SK-N-SH (cell line): ENCODE results near the gene CASZ1. TPM values are rescaled to one million over a fixed set of nuclear protein-coding genes. Genes with fewer than 3 reads are reported as not detected.

Experiments used
- CTCF ChIA-PET: fragments of 300-600, 350-600 bp; formaldehyde crosslinking; extraction: SDS; loops from one replicate; lab custom pipeline; 2021; lab: Yijun Ruan, JAX
- POLR2A ChIA-PET: fragments of 350-600 bp; sonication (Branson Sonifier 250); formaldehyde crosslinking; extraction: SDS; loops from one replicate; lab custom pipeline; 2020; ENCODE audit warnings: antibody characterized with exemption, inconsistent platforms; lab: Yijun Ruan, JAX
- DNase-seq: peaks from one replicate; pipeline ENCODE4 v3.0.0; 2012
- H2AFZ ChIP-seq: fragments of 200-600 bp; sonication (generic); 2 replicates; pipeline ENCODE4 v1.8.1; 2016; ENCODE audit warnings: antibody characterized with exemption, mild to moderate bottlenecking, low read depth
- H3F3A ChIP-seq: fragments of 200-600 bp; sonication (generic); replicated peaks from 2 replicates; pipeline ENCODE3; 2016; ENCODE audit warnings: antibody characterized with exemption, mild to moderate bottlenecking; ENCODE audit not compliant: insufficient read depth
- H3K27ac ChIP-seq, 2 experiments: fragments of 200-500 bp in 1 of 2; fragments of 200-600 bp in 1 of 2; sonication (Bioruptor generic) in 1 of 2; sonication (generic), shearing (Covaris generic) in 1 of 2; 2 replicates each; pipeline versions ENCODE4 v1.5.1 to v1.6.1; 2014 to 2016; ENCODE audit warnings: low read depth in 2 of 2, inconsistent platforms in 1 of 2, low read length in 1 of 2, mild to moderate bottlenecking in 1 of 2, mixed read lengths in 1 of 2
- H3K27me3 ChIP-seq: fragments of 200-600 bp; sonication (generic), shearing (Covaris generic); 2 replicates; pipeline ENCODE4 v1.6.1; 2016; ENCODE audit warnings: mixed run types; ENCODE audit not compliant: insufficient read depth
- H3K36me3 ChIP-seq, 2 experiments: fragments of 200-500 bp in 1 of 2; fragments of 200-600 bp in 1 of 2; sonication (Bioruptor generic) in 1 of 2; sonication (generic) in 1 of 2; replicated peaks in 1 of 2; 2 replicates each; pipeline versions ENCODE3 to v1.5.1; 2014 to 2016; ENCODE audit warnings: low read length in 1 of 2, mild to moderate bottlenecking in 1 of 2; ENCODE audit not compliant: insufficient read depth in 2 of 2, control insufficient read depth in 1 of 2
- H3K4me1 ChIP-seq, 2 experiments: fragments of 200-500 bp in 1 of 2; fragments of 200-600 bp in 1 of 2; sonication (Bioruptor generic) in 1 of 2; sonication (generic), shearing (Covaris generic) in 1 of 2; 2 replicates each; pipeline versions ENCODE4 v1.5.1 to v1.6.1; 2014 to 2016; ENCODE audit warnings: low read depth in 1 of 2, low read length in 1 of 2, mixed run types in 1 of 2; ENCODE audit not compliant: insufficient read depth in 2 of 2, control insufficient read depth in 1 of 2
- H3K4me2 ChIP-seq: fragments of 200-600 bp; sonication (generic), shearing (Covaris generic); 2 replicates; pipeline ENCODE4 v1.6.1; 2017; ENCODE audit warnings: mixed run types
- H3K4me3 ChIP-seq, 2 experiments: fragments of 200-500 bp in 1 of 2; fragments of 200-600 bp in 1 of 2; sonication (Bioruptor generic) in 1 of 2; sonication (generic), shearing (Covaris generic) in 1 of 2; 2 replicates each; pipeline versions ENCODE4 v1.5.1 to v1.8.1; 2014 to 2016; ENCODE audit warnings: low read depth in 2 of 2, inconsistent platforms in 1 of 2, low read length in 1 of 2, mild to moderate bottlenecking in 1 of 2, mixed read lengths in 1 of 2, moderate library complexity in 1 of 2
- H3K79me2 ChIP-seq: fragments of 200-600 bp; sonication (generic); 2 replicates; pipeline ENCODE4 v1.8.1; 2017; ENCODE audit warnings: mild to moderate bottlenecking; ENCODE audit not compliant: insufficient read depth
- H3K9ac ChIP-seq: fragments of 200-600 bp; sonication (generic); 2 replicates; pipeline ENCODE4 v1.6.1; 2017; ENCODE audit warnings: mixed run types
- H3K9me2 ChIP-seq: fragments of 200-600 bp; sonication (generic); 2 replicates; pipeline ENCODE4 v1.6.1; 2017; ENCODE audit warnings: mixed run types
- H3K9me3 ChIP-seq: fragments of 200-600 bp; sonication (generic); 2 replicates; pipeline ENCODE4 v1.6.1; 2017; ENCODE audit warnings: mixed run types, mild to moderate bottlenecking, moderate library complexity
- H4K20me1 ChIP-seq: fragments of 200-600 bp; sonication (generic); 2 replicates; pipeline ENCODE4 v1.6.1; 2017; ENCODE audit warnings: mild to moderate bottlenecking, mixed run types; ENCODE audit not compliant: insufficient read depth
- CTCF ChIP-seq: fragments of 200-600 bp; sonication (generic); IDR thresholded peaks from 2 replicates; pipeline ENCODE4 v1.6.1; 2017; ENCODE audit warnings: antibody characterized with exemption, mild to moderate bottlenecking, moderate library complexity
- EP300 ChIP-seq, 2 experiments: IDR thresholded peaks; 2 replicates each; pipeline versions ENCODE4 v1.4.0 to v1.6.1; 2012; ENCODE audit warnings: borderline replicate concordance in 1 of 2, low read depth in 1 of 2, low read length in 1 of 2
- FOXJ3 ChIP-seq: sonication (generic); formaldehyde crosslinking; IDR thresholded peaks from 2 replicates; pipeline ENCODE4 v1.5.1; 2020; ENCODE audit warnings: mild to moderate bottlenecking, missing genetic modification reagents
- GABPA ChIP-seq: IDR thresholded peaks from 2 replicates; pipeline ENCODE4 v1.4.0; 2012; ENCODE audit warnings: low read depth, mild to moderate bottlenecking
- GATA2 ChIP-seq: sonication (generic); formaldehyde crosslinking; IDR thresholded peaks from 2 replicates; pipeline ENCODE4 v1.5.0; 2020; ENCODE audit warnings: mild to moderate bottlenecking, missing genetic modification reagents
- IRF3 ChIP-seq: fragments of 150-350 bp; IDR thresholded peaks from 2 replicates; pipeline ENCODE4 v1.6.1; 2016; ENCODE audit warnings: mild to moderate bottlenecking, low read depth, low read length
- MAX ChIP-seq: IDR thresholded peaks from 2 replicates; pipeline ENCODE4 v1.4.0; 2012; ENCODE audit warnings: low read depth
- MEF2A ChIP-seq: IDR thresholded peaks from 2 replicates; pipeline ENCODE4 v1.4.0; 2012; ENCODE audit warnings: low read depth, borderline replicate concordance
- NRF1 ChIP-seq: IDR thresholded peaks from 2 replicates; pipeline ENCODE4 v1.6.1; 2012; ENCODE audit warnings: low read depth, mild to moderate bottlenecking, low read length
- PBX3 ChIP-seq: IDR thresholded peaks from 2 replicates; pipeline ENCODE4; 2012
- RAD21 ChIP-seq: IDR thresholded peaks from 2 replicates; pipeline ENCODE4 v1.6.1; 2012; ENCODE audit warnings: mild to moderate bottlenecking, low read length
- RCOR1 ChIP-seq: fragments of 150-350 bp; IDR thresholded peaks from 2 replicates; pipeline ENCODE4 v1.6.1; 2017; ENCODE audit warnings: antibody characterized with exemption, low read length
- RXRA ChIP-seq: IDR thresholded peaks from 2 replicates; pipeline ENCODE4 v1.4.0; 2012; ENCODE audit warnings: low read depth, mild to moderate bottlenecking, borderline replicate concordance
- SIN3A ChIP-seq: IDR thresholded peaks from 2 replicates; pipeline ENCODE4 v1.6.1; 2012; ENCODE audit warnings: low read depth, mild to moderate bottlenecking, low read length, moderate library complexity, borderline replicate concordance
- TEAD4 ChIP-seq: IDR thresholded peaks from 2 replicates; pipeline ENCODE4 v1.4.0; 2012; ENCODE audit warnings: mild to moderate bottlenecking, borderline replicate concordance; ENCODE audit not compliant: insufficient read depth
- USF2 ChIP-seq: fragments of 150-350 bp; IDR thresholded peaks from 2 replicates; pipeline ENCODE4 v1.6.1; 2017; ENCODE audit warnings: antibody characterized with exemption, low read length, low read depth, borderline replicate concordance
- WGBS: methylation state at CpG from one replicate; pipeline ENCODE4 v1.1.6; 2017; ENCODE audit warnings: low lambda C conversion rate; 5-methylcytosine and 5-hydroxymethylcytosine counted together
- polyA plus RNA-seq, 3 experiments: library from polyadenylated mRNA; depleted of rRNA; stranded (reverse); fragments of >200 nt; gene quantifications; 2 replicates each; pipeline ENCODE4 v1.2.3, GENCODE V29; 2012

The CASZ1 gene
- polyA plus RNA-seq, 1 of the 3 experiments (the other 2 are of a cell fraction): 0.51 TPM

GRCh38 chr1:10659646-10660540 lies 136.6 kb downstream of the CASZ1 start:
- H4K20me1 ChIP-seq: no peaks in the 10 kb centered on the region
- no peak for DNase-seq
- H3K27me3 ChIP-seq: no peaks in the 10 kb centered on the region
- H2AFZ ChIP-seq: no peak overlapping the region
- no peak overlapping the region for H3K9ac ChIP-seq
- no peaks in the 10 kb centered on the region for H3K9me2 ChIP-seq
- no peak for TF ChIP-seq MAX
- TF ChIP-seq GABPA: no peak
- no peak for TF ChIP-seq MEF2A
- TF ChIP-seq IRF3: no peak
- no peak for TF ChIP-seq FOXJ3 (CRISPR knock-in tag)
- no peak for TF ChIP-seq TEAD4
- TF ChIP-seq RCOR1: no peak
- TF ChIP-seq USF2: no peak
- no peak for TF ChIP-seq RXRA
- TF ChIP-seq CTCF: no peak
- no peak for TF ChIP-seq GATA2 (CRISPR knock-in tag)
- TF ChIP-seq NRF1: no peak
- no peak for TF ChIP-seq SIN3A
- TF ChIP-seq PBX3: no peak
- TF ChIP-seq RAD21: no peak
- TF ChIP-seq EP300 (IDR thresholded peaks at IDR 0.05; ENCODE audit: borderline replicate concordance in 1 of 2, low read depth in 1 of 2, low read length in 1 of 2): no peak
- no peak overlapping the region for H3K27ac ChIP-seq
- no peaks in the 10 kb centered on the region for H3K79me2 ChIP-seq
- H3K4me3 ChIP-seq: no peak overlapping the region
- H3K36me3 ChIP-seq: no peaks in the 10 kb centered on the region
- WGBS: 90% methylated on average over 32 of the region's 52 CpGs
- CTCF ChIA-PET: interaction anchor here (1.7 kb wide), 1 partner anchor 152 kb away, joined by 5 read pairs; no protein-coding TSS in a partner anchor
- H3K4me2 ChIP-seq: no peak overlapping the region
- no peaks in the 10 kb centered on the region for H3K9me3 ChIP-seq
- POLR2A ChIA-PET: no interaction called here
- H3F3A ChIP-seq: peaks cover 3% of the 10 kb centered on the region
- H3K4me1 ChIP-seq: peaks cover 0 to 50% of the 10 kb centered on the region in 2 experiments; a peak in 1 of 4 replicates
